ENCODE data around the gene CPLX3.

DNA sequence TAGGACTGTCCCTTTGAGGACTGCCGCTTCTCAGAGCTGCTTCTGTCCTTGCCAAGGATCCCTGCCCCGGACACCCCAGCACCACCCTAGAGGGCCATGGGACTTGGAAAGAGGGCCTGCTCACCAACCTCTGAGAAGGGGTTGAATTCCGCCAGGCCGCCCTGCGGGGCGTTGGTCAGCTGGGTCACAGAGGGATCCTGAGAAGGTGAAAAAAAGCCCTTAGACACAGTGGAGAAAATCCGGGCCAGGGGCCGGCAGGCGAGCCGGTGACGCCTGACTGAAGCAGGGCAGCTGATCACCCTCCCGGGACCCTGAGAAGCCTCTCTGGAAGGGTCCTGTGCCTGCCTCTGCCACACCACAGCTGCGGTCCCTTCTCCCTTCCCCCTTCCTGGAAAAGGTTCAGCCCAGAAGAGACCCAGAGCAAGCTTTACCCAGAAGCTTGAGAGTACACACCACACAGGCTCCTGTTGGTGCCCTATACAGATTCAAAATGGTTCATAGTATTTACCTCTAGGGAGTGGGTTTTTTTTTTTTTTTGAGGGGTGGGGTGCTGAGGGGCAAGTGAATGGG, 28.1 kb downstream of the CPLX3 start:
- TF ChIP-seq EP300 (IDR thresholded peaks at IDR 0.05) (no peak), POLR2A (IDR thresholded peaks at IDR 0.05) (no peak), CTCF (IDR thresholded peaks at IDR 0.05) (no peak)

Measured in gastroesophageal sphincter (tissue), 3 donors.